DOHH2 (cell line): ENCODE measurements around the gene INTS3.

Experiments used
- H3F3A ChIP-seq: fragments of 200-600 bp; sonication (generic), shearing (Covaris generic); 2 replicates; pipeline ENCODE4 v1.6.0; 2016; ENCODE audit warnings: antibody characterized with exemption, mild to moderate bottlenecking; ENCODE audit not compliant: control insufficient read depth, insufficient read depth
- H3K27ac ChIP-seq: fragments of 200-600 bp; sonication (generic); 2 replicates; pipeline ENCODE4 v1.5.1; 2014; ENCODE audit warnings: low read depth, mild to moderate bottlenecking, low read length, moderate library complexity
- H3K27me3 ChIP-seq: fragments of 200-600 bp; sonication (generic); 2 replicates; pipeline ENCODE4 v1.6.1; 2014; ENCODE audit warnings: mild to moderate bottlenecking, low read length, mixed read lengths; ENCODE audit not compliant: control insufficient read depth
- H3K36me3 ChIP-seq: fragments of 200-600 bp; sonication (generic); 2 replicates; pipeline ENCODE4 v1.6.1; 2014; ENCODE audit warnings: mild to moderate bottlenecking, low read length, moderate library complexity, mixed read lengths; ENCODE audit not compliant: control insufficient read depth
- H3K4me1 ChIP-seq: fragments of 200-600 bp; sonication (generic); 2 replicates; pipeline ENCODE4 v1.6.1; 2014; ENCODE audit warnings: mild to moderate bottlenecking, low read length, mixed read lengths; ENCODE audit not compliant: control insufficient read depth
- H3K4me2 ChIP-seq: fragments of 200-600 bp; sonication (generic); 2 replicates; pipeline ENCODE4 v1.6.0; 2014; ENCODE audit warnings: mild to moderate bottlenecking, low read length, moderate library complexity
- H3K4me3 ChIP-seq: fragments of 200-600 bp; sonication (generic); 2 replicates; pipeline ENCODE4 v1.5.1; 2014; ENCODE audit warnings: mild to moderate bottlenecking, low read length, mixed read lengths
- H3K79me2 ChIP-seq: fragments of 200-600 bp; sonication (generic); 2 replicates; pipeline ENCODE4 v1.6.1; 2014; ENCODE audit warnings: mild to moderate bottlenecking, low read length, mixed read lengths; ENCODE audit not compliant: control insufficient read depth
- H3K9me2 ChIP-seq: fragments of 200-600 bp; sonication (generic); replicated peaks from 2 replicates; pipeline ENCODE4 v1.6.1; 2014; ENCODE audit warnings: mild to moderate bottlenecking, low read length, mixed read lengths; ENCODE audit not compliant: control insufficient read depth
- H3K9me3 ChIP-seq: fragments of 200-600 bp; sonication (generic); 2 replicates; pipeline ENCODE4 v1.6.1; 2014; ENCODE audit warnings: antibody characterized with exemption, low read length, mixed read lengths; ENCODE audit not compliant: control insufficient read depth, insufficient read depth
- H4K20me1 ChIP-seq: fragments of 200-600 bp; sonication (generic); 2 replicates; pipeline ENCODE4 v1.6.0; 2014; ENCODE audit warnings: low read depth, mild to moderate bottlenecking, antibody characterized with exemption, low read length, moderate library complexity; ENCODE audit not compliant: control insufficient read depth, insufficient read depth
- EZH2phosphoT487 ChIP-seq: fragments of 200-600 bp; sonication (generic); IDR thresholded peaks from 2 replicates; pipeline ENCODE4 v1.6.1; 2017; ENCODE audit warnings: borderline replicate concordance, mild to moderate bottlenecking, antibody characterized with exemption, low read length, moderate library complexity, mixed read lengths
- TF ChIP-seq, protein P1 (sequence below): fragments of 200-600 bp; sonication (generic); IDR thresholded peaks from one replicate; pipeline ENCODE4 v1.5.1; 2014; ENCODE audit warnings: antibody characterized with exemption, mild to moderate bottlenecking, low read depth, low read length; ENCODE audit not compliant: poor library complexity, severe bottlenecking

INTS3 gene

DNA sequence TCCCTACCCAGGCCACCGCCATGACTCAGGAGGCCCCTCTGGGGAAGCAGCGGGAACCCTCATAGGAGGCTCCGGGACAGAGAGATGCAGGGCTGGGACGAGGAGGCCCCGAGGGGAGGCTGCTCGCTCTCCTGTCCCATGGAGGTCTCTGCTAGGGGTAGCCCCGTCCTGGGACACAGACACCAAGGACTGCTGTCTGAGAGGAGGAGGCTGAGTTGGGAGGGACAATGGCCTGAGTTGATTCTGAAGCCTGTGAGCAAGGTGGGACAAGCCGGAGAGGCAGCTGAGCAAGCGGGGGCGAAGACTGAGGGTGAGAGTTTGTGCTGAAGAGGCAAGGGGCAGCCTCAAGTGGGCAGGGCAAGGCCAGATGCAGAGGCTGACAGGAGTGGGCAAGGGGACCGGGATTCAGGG is 64.8 kb downstream of the INTS3 start:
- Histone ChIP-seq H3K27me3 (peaks cover 24% of the 10 kb centered on the region), H3K79me2 (no peaks in the 10 kb centered on the region), H3F3A (peaks cover 8% of the 10 kb centered on the region), H3K4me1 (peaks cover 34% of the 10 kb centered on the region), H3K27ac (no peak overlapping the region), H3K36me3 (no peaks in the 10 kb centered on the region), H3K4me3 (no peak overlapping the region), H4K20me1 (no peaks in the 10 kb centered on the region), H3K9me2 (no peaks in the 10 kb centered on the region), H3K4me2 (no peak overlapping the region), H3K9me3 (no peaks in the 10 kb centered on the region)
- TF ChIP-seq, protein P1, sequence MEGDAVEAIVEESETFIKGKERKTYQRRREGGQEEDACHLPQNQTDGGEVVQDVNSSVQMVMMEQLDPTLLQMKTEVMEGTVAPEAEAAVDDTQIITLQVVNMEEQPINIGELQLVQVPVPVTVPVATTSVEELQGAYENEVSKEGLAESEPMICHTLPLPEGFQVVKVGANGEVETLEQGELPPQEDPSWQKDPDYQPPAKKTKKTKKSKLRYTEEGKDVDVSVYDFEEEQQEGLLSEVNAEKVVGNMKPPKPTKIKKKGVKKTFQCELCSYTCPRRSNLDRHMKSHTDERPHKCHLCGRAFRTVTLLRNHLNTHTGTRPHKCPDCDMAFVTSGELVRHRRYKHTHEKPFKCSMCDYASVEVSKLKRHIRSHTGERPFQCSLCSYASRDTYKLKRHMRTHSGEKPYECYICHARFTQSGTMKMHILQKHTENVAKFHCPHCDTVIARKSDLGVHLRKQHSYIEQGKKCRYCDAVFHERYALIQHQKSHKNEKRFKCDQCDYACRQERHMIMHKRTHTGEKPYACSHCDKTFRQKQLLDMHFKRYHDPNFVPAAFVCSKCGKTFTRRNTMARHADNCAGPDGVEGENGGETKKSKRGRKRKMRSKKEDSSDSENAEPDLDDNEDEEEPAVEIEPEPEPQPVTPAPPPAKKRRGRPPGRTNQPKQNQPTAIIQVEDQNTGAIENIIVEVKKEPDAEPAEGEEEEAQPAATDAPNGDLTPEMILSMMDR, result no peak
- TF ChIP-seq EZH2phosphoT487, result no peak

DNA sequence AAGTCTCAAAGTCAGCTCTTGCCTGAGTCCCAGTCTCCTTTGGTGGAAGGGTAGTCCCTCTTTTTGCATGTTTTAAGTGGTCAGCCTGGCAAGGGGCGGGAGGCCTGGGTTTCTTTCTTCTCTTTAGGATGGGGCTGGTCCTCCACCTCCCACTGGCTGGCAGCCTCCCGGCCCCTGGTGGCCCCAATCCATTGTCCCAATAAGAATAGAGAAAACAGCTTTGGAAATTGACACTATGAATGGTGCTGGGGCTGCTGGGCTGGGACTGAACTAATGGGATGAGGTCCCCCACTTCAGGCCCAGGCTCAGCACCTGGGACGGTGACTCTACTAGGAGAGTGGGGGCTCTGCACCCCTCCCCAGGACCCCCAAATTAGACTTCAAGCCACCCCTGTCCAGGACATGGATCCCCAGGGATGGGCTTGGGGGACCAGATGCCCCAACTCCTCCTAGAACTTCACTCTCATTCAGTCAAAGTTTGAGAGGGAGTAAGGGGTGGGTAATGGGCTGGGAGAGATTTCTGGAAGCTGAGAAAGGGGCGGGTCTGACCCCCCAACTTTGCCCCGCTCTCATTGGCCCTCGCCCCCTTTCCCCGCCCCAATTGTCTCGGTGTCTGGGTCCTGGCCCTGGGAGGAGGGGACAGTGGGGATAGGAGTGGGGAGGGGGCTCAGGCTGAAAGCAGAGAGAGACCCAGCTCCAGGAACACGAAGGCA is 65.6 kb downstream of the INTS3 start:
- TF ChIP-seq, protein P1, result no peak
- no peak for TF ChIP-seq EZH2phosphoT487
- H3K4me2 ChIP-seq, result no peak overlapping the region
- H3K9me2 ChIP-seq, result no peaks in the 10 kb centered on the region
- no peaks in the 10 kb centered on the region for H3K9me3 ChIP-seq
- H4K20me1 ChIP-seq, result no peaks in the 10 kb centered on the region
- H3K4me1 ChIP-seq, result peaks cover 34% of the 10 kb centered on the region
- no peaks in the 10 kb centered on the region for H3K36me3 ChIP-seq
- H3K27ac ChIP-seq, result no peak overlapping the region
- no peak overlapping the region for H3K4me3 ChIP-seq
- peaks cover 8% of the 10 kb centered on the region for H3F3A ChIP-seq
- peaks cover 18% of the 10 kb centered on the region for H3K27me3 ChIP-seq
- H3K79me2 ChIP-seq, result no peaks in the 10 kb centered on the region

DNA sequence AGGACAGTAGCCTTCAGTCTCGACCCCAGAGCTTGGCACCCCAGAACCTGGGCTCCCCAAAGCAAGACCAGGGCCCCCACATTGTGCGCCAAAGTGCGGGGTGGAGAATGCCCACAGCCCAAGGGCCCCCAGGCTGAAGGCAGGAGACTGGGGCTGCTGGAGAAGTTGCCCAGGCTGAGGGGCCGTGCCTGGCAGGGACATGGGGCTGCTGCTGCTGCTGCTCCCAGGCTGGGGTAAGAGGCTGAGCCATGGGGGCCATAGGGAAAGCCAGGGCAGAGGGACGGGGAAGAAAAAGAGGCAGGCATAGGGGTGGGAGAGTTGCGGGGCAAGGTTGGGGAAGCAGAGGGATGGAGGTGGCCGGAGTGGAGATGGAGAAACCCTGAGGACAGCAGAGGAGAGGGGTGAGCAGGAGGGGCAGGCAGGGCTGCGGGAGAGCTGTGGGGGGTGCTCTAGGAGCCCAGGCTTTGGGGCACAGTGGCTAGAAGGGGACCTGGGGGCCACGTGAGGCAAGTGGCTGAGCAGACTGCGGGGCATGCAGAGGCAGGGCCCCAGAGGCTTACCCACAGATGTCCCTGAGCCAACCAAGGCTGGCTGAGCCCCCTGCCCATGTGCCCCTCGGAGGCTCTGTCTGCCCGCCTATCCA is 66.2 kb downstream of the INTS3 start:
- TF ChIP-seq EZH2phosphoT487, result no peak
- TF ChIP-seq, protein P1, result no peak
- H3K4me3 ChIP-seq, result no peak overlapping the region
- peaks cover 12% of the 10 kb centered on the region for H3F3A ChIP-seq
- H3K27ac ChIP-seq, result no peak overlapping the region
- H3K4me1 ChIP-seq, result peaks cover 33% of the 10 kb centered on the region
- no peaks in the 10 kb centered on the region for H4K20me1 ChIP-seq
- H3K9me2 ChIP-seq, result no peaks in the 10 kb centered on the region
- H3K9me3 ChIP-seq, result no peaks in the 10 kb centered on the region
- H3K36me3 ChIP-seq, result no peaks in the 10 kb centered on the region
- H3K79me2 ChIP-seq, result no peaks in the 10 kb centered on the region
- no peak overlapping the region for H3K4me2 ChIP-seq
- H3K27me3 ChIP-seq, result peaks cover 11% of the 10 kb centered on the region
